GM18873 (cell line): ENCODE results near the gene MAP3K9.
"Not testable (repeated sequence)": the region's sequence is repeated elsewhere in the genome, so short reads cannot be mapped to it uniquely, and the experiment has no call there.

Experiments used
- ATAC-seq: cut with Tn5 transposase; IDR thresholded peaks from one replicate; pipeline ENCODE4 v1.9.1; 2021; ENCODE audit warnings: mild to moderate bottlenecking, moderate library complexity, moderate number of reproducible peaks; ENCODE audit not compliant: unreplicated experiment, low FRiP score

Gene MAP3K9

GRCh38 chr14:70703621-70704168 is 105.6 kb downstream of the MAP3K9 start:
- ATAC-seq = not testable (repeated sequence)

GRCh38 chr14:70702161-70702560 is 107.2 kb downstream of the MAP3K9 start:
- no peak for ATAC-seq

- ATAC-seq = no peak
Measured at GRCh38 chr14:70701610-70702009, 107.7 kb downstream of the MAP3K9 start.

DNA sequence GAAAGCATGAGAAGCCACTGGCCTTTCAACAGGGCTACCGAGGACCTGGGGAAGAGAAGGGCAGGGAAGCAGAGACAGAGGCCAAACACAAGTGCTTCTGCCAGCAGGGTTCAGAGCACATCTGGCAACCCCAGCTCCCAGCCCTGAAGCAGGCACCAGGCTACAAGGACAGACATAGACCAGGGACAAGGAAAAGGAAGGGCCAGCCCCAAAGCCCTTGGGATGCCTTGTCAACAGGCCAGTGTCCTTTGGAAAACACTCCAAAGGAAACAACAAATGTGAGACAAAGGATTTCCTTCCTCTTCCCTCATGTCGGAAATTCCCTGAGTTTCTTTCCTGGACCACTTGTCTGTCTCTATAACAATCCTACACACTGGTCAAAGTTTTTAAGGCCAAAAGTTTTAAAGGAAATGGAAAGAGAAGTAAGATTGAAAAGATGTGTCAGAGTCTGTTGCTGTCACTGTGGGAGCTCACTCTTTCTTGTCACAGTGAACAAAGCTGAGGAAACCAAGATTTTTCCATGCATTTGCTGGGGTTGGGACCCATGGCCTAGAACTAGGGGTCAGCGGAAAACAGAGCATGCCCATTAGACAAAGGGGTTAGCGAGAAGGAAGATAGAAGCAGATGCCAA is 108.2 kb downstream of the MAP3K9 start:
- ATAC-seq = no peak

- no peak for ATAC-seq
Measured at GRCh38 chr14:70699646-70700045, 109.7 kb downstream of the MAP3K9 start.

DNA sequence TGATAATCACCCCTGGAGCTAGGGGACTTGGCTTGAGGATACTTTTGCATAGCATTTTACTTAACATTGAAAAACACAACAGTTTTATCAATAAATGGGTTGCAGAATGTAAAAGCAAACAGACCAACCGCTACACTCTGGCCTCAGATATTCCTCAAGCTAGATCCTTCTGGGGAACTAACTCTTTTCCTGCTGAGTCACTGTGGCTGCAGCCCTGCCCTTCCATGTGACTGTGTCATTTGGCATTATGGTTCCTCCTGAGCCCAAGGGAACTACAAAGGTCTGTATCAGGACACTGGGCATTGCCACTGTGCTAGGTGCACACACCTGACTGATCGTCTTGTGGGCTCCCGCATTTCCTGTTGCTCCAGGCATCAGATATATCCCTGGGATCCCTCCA is 111.0 kb downstream of the MAP3K9 start:
- no peak for ATAC-seq

- ATAC-seq = no peak
Measured at GRCh38 chr14:70697701-70698100, 111.6 kb downstream of the MAP3K9 start.

GRCh38 chr14:70696026-70696425 is 113.3 kb downstream of the MAP3K9 start:
- no peak for ATAC-seq

DNA sequence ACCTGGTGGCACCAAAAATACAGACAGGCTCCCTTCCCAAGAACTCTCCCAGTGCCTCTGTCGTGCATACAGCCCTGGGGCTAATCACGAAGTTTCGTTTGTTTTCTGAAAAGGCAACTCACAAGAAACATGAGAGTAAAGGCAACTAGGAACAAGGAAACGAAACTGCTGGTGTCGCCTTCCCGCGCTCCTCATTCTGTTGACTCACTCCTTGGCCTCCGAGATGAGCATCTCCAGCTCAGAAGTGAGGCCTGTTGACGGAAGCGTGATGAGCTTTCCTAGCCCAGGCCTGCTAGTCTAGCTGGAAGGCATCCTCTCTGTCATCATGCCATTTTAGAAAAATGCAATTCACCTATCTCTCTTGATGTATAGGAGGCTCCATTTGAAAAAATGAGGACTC is 117.1 kb downstream of the MAP3K9 start:
- ATAC-seq = no peak

- no peak for ATAC-seq
Measured at GRCh38 chr14:70685474-70686197, 123.7 kb downstream of the MAP3K9 start.

GRCh38 chr14:70683983-70684382 is 125.3 kb downstream of the MAP3K9 start:
- ATAC-seq = no peak

- no peak for ATAC-seq
Measured at GRCh38 chr14:70680748-70681147, 128.6 kb downstream of the MAP3K9 start.

- ATAC-seq = no peak
Measured at GRCh38 chr14:70677341-70677740, 132.0 kb downstream of the MAP3K9 start.
